ENCODE results near the gene MCUR1. TPM values are rescaled to one million over a fixed set of nuclear protein-coding genes. Genes with fewer than 3 reads are reported as not detected.

The MCUR1 gene
- total and polyA plus RNA-seq, 2 of the 13 experiments (the other 11 are each of a cell fraction or from before 2014, with no cell fraction given), result 8.0 to 29.6 TPM

DNA sequence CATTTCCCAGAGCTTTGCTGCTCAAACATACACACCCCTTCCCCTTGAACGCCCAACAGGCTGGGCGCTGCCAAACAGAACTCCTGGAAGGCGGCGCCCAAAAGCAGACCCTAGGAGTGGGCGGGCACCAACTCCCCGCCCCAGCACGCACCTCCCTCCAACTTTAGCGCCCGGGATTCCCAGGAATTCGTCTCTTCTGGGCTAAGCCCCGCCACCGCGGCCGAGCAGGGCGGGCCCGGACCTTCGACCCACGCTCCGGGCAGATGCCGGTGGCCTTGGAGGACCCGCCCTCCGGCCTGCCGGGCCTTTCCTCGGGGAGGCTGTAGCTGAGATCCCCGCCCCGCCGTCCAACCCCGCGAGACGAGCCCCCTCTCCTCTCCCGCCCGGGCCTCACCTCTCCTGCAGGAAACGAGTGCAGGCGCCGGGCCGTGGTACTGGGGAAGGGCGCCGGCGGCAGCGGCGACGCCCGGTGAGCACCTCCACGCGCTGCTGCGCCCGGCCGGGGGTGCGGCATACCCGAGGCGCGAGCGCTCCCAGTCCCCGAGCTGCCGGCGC lies 659 bp downstream of the MCUR1 start (continued):
- TF ChIP-seq, protein P1, sequence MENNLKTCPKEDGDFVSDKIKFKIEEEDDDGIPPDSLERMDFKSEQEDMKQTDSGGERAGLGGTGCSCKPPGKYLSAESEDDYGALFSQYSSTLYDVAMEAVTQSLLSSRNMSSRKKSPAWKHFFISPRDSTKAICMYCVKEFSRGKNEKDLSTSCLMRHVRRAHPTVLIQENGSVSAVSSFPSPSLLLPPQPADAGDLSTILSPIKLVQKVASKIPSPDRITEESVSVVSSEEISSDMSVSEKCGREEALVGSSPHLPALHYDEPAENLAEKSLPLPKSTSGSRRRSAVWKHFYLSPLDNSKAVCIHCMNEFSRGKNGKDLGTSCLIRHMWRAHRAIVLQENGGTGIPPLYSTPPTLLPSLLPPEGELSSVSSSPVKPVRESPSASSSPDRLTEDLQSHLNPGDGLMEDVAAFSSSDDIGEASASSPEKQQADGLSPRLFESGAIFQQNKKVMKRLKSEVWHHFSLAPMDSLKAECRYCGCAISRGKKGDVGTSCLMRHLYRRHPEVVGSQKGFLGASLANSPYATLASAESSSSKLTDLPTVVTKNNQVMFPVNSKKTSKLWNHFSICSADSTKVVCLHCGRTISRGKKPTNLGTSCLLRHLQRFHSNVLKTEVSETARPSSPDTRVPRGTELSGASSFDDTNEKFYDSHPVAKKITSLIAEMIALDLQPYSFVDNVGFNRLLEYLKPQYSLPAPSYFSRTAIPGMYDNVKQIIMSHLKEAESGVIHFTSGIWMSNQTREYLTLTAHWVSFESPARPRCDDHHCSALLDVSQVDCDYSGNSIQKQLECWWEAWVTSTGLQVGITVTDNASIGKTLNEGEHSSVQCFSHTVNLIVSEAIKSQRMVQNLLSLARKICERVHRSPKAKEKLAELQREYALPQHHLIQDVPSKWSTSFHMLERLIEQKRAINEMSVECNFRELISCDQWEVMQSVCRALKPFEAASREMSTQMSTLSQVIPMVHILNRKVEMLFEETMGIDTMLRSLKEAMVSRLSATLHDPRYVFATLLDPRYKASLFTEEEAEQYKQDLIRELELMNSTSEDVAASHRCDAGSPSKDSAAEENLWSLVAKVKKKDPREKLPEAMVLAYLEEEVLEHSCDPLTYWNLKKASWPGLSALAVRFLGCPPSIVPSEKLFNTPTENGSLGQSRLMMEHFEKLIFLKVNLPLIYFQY (CRISPR knock-in tag; IDR thresholded peaks at IDR 0.05; ENCODE audit: borderline replicate concordance), result peak; percentile 34; the same call in 1 of the 2 replicates
- TF ChIP-seq NFKBIZ (CRISPR knock-in tag; IDR thresholded peaks at IDR 0.05) (no peak), AKAP8 (CRISPR knock-in tag; IDR thresholded peaks at IDR 0.05) (no peak), XRCC5 (optimal IDR thresholded peaks at IDR 0.05; ENCODE audit: low read length) (peak; percentile 15), HNRNPL (IDR thresholded peaks at IDR 0.05; ENCODE audit: low read depth, low read length) (peak; percentile 76; the same call in 1 of the 2 replicates), SMYD3 (CRISPR knock-in tag; IDR thresholded peaks at IDR 0.05) (no peak), ZNF569 (CRISPR knock-in tag; IDR thresholded peaks at IDR 0.05; ENCODE audit: borderline replicate concordance) (0 out of 2 replicates have a peak, but pooled peaks have one; percentile 27), ZNF557 (CRISPR knock-in tag; IDR thresholded peaks at IDR 0.05) (0 out of 2 replicates have a peak, but pooled peaks have one; percentile 71), RARG (CRISPR knock-in tag; IDR thresholded peaks at IDR 0.05; ENCODE audit: low read depth) (no peak), ZNF792 (CRISPR knock-in tag; IDR thresholded peaks at IDR 0.05) (no peak), KAT7 (CRISPR knock-in tag; IDR thresholded peaks at IDR 0.05; ENCODE audit: borderline replicate concordance) (peak; percentile 31; the same call in 1 of the 2 replicates), MTF2 (CRISPR knock-in tag; IDR thresholded peaks at IDR 0.05; ENCODE audit: borderline replicate concordance) (0 out of 2 replicates have a peak, but pooled peaks have one; percentile 35), HDAC1 (CRISPR knock-in tag; IDR thresholded peaks at IDR 0.05) (0 out of 2 replicates have a peak, but pooled peaks have one; percentile 47), ZNF329 (CRISPR knock-in tag; IDR thresholded peaks at IDR 0.05; ENCODE audit: low read depth) (peak; percentile 86), ZNF510 (CRISPR knock-in tag; IDR thresholded peaks at IDR 0.05; ENCODE audit: low read depth) (peak; percentile 25; the same call in 1 of the 2 replicates)
- TF ChIP-seq, protein P2, sequence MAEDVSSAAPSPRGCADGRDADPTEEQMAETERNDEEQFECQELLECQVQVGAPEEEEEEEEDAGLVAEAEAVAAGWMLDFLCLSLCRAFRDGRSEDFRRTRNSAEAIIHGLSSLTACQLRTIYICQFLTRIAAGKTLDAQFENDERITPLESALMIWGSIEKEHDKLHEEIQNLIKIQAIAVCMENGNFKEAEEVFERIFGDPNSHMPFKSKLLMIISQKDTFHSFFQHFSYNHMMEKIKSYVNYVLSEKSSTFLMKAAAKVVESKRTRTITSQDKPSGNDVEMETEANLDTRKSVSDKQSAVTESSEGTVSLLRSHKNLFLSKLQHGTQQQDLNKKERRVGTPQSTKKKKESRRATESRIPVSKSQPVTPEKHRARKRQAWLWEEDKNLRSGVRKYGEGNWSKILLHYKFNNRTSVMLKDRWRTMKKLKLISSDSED (CRISPR knock-in tag; IDR thresholded peaks at IDR 0.05), result peak; percentile 94; the same call in 1 of the 2 replicates
- TF ChIP-seq, protein P3, sequence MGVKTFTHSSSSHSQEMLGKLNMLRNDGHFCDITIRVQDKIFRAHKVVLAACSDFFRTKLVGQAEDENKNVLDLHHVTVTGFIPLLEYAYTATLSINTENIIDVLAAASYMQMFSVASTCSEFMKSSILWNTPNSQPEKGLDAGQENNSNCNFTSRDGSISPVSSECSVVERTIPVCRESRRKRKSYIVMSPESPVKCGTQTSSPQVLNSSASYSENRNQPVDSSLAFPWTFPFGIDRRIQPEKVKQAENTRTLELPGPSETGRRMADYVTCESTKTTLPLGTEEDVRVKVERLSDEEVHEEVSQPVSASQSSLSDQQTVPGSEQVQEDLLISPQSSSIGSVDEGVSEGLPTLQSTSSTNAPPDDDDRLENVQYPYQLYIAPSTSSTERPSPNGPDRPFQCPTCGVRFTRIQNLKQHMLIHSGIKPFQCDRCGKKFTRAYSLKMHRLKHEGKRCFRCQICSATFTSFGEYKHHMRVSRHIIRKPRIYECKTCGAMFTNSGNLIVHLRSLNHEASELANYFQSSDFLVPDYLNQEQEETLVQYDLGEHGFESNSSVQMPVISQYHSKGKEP (CRISPR knock-in tag; IDR thresholded peaks at IDR 0.05), result no peak; the same call in 1 of the 2 replicates
- TF ChIP-seq, protein P4, sequence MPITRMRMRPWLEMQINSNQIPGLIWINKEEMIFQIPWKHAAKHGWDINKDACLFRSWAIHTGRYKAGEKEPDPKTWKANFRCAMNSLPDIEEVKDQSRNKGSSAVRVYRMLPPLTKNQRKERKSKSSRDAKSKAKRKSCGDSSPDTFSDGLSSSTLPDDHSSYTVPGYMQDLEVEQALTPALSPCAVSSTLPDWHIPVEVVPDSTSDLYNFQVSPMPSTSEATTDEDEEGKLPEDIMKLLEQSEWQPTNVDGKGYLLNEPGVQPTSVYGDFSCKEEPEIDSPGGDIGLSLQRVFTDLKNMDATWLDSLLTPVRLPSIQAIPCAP (CRISPR knock-in tag; IDR thresholded peaks at IDR 0.05; ENCODE audit: low read depth), result no peak
- TF ChIP-seq, protein P5, sequence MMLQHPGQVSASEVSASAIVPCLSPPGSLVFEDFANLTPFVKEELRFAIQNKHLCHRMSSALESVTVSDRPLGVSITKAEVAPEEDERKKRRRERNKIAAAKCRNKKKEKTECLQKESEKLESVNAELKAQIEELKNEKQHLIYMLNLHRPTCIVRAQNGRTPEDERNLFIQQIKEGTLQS (CRISPR knock-in tag; IDR thresholded peaks at IDR 0.05), result no peak
- TF ChIP-seq, protein P6, sequence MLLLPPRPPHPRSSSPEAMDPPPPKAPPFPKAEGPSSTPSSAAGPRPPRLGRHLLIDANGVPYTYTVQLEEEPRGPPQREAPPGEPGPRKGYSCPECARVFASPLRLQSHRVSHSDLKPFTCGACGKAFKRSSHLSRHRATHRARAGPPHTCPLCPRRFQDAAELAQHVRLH (CRISPR knock-in tag; IDR thresholded peaks at IDR 0.05; ENCODE audit: borderline replicate concordance, low read depth), result no peak; the same call in 1 of the 2 replicates

Measured in HepG2 (cell line).